Activated T-cell treated with anti-CD3 and anti-CD28 coated beads, Interleukin-2, amount 50 U/mL, for 24 hours (primary cell): Measurements from ENCODE around the gene DMGDH.

ENCODE experiments used
- DNase-seq: peaks from one replicate; pipeline ENCODE4 v3.0.0-alpha.2; 2020
- H3K27ac Mint-ChIP-seq: 2 replicates; pipeline ENCODE4 v1.8.0; 2020; ENCODE audit warnings: mild to moderate bottlenecking, mixed read lengths
- H3K27me3 Mint-ChIP-seq: 2 replicates; pipeline ENCODE4 v1.8.0; 2020; ENCODE audit warnings: mixed read lengths
- H3K36me3 Mint-ChIP-seq: 2 replicates; pipeline ENCODE4 v1.8.0; 2020; ENCODE audit warnings: low read depth, mixed read lengths
- H3K4me1 Mint-ChIP-seq: 2 replicates; pipeline ENCODE4 v1.8.0; 2020; ENCODE audit warnings: low read depth, mixed read lengths
- H3K4me3 Mint-ChIP-seq: 2 replicates; pipeline ENCODE4 v1.8.0; 2020; ENCODE audit warnings: mild to moderate bottlenecking, moderate library complexity, mixed read lengths
- H3K9me3 Mint-ChIP-seq: 2 replicates; pipeline ENCODE4 v1.8.0; 2020; ENCODE audit warnings: mixed read lengths

DMGDH gene

DNA sequence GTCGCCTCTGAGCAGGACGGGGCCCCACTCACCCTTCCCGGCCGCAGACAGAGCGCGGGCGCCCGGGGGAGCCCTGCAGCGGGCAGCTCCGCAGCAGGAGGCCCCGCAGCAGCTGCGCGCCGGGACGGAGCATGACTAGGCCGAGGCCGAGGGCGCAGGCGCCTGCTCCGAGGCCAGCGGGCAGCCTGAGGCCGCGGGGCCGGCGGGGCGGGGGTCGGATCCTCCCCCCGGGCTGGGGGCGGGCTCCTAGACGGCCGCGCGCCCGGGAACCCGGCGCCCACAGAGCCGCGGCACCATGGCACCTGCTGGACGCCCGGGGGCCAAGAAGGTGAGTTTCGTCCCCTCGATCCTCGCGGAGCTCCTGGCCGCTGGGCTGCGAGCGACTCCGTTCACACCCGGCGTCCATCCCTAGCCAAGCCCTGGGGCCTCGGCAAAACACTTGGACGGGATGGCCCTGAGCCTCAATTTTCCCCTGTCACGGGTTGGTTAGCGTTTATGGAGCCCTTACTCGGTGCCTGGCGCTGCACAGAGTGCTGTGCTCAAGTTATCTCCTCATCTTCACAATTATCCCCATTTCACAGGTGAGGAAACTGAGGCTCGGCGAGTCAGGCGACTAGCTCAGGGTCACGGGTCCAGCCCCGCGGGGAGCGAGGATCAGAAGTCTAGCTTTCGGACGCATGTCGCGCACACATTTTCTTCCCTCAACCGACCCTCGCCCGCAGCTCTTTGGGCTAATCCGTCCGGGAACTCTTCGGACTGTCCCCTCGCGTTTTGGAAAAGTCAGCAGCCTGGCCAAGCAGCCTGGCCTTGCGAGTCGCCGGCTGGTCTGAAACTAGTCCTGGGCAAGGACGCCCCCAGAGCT is at the start of gene DMGDH, which contains the start of gene BHMT2:
DMGDH (minus strand) TSS at position 187 of the 862 bp plus-strand sequence; CDS start at position 133, 54 bp downstream.
BHMT2 (plus strand) TSS at position 280 of the 862 bp plus-strand sequence; CDS start at position 296, 16 bp downstream.
- peaks cover 58% of the 10 kb centered on the region for H3K27me3 Mint-ChIP-seq
- H3K4me3 Mint-ChIP-seq, result no peak within 1 kb of the TSS
- H3K4me1 Mint-ChIP-seq, result peaks cover 6% of the 10 kb centered on the region
- no peak for DNase-seq
- no peaks in the 10 kb centered on the region for H3K36me3 Mint-ChIP-seq
- no peaks in the 10 kb centered on the region for H3K9me3 Mint-ChIP-seq
- H3K27ac Mint-ChIP-seq, result no peak within 1 kb of the TSS

DNA sequence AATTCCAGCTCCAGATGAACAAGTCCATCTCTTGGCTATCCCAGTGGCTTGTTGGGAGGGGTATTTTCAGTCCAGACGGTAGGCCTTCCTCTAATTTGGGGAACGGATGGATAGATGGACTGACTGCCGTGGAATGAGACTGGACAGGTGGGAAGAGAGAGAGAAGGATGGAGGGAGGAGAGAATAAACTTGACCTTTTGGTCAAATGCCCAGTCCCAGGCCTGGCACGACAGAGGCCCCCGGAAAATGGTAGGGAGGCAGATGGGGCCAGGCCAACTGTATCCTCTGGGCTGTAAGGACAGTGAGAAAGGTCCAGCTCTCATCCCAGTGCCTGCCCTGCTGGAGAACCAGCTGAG is 43.2 kb upstream of the DMGDH start:
- DNase-seq, result no peak
- H3K27ac Mint-ChIP-seq, result no peak overlapping the region
- H3K4me1 Mint-ChIP-seq, result no peaks in the 10 kb centered on the region
- no peaks in the 10 kb centered on the region for H3K36me3 Mint-ChIP-seq
- no peaks in the 10 kb centered on the region for H3K9me3 Mint-ChIP-seq
- no peak overlapping the region for H3K4me3 Mint-ChIP-seq
- peaks cover 67% of the 10 kb centered on the region for H3K27me3 Mint-ChIP-seq

DNA sequence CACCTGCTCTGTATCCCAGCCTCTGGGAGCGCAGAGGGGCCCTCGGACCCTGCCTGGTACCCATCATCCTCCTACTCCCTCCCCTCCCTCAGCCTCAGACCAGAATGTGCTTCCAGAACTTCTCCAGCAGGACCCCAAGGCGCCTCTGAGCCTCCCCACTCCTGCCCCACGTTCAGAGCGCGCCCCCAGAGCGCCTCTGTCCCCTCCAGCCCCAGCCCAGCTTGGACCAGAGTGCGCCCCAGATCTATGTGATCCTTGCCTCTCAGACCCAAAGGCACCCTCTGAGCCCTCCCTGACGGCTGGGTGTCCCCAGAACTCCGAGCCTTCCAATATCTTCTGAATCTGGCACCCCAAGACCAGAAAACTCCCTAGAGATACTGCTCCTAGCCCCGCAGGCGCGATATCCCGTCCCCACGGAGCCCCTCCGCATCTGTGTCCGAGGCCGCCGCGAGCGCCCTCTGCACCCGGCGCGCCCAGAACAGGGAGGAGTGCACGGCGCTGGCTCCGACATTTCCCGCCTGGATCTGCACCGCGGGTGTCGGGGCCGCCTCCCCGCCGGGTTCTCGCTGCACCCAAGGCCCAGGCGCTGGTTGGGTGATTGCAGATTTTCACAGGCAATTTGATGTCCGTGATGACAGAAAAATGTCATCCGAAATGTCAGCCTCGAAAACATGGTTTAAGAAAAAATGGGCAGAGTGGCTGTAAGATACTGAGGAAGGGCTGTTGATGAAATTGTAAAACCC is 42.7 kb upstream of the DMGDH start:
- peaks cover 72% of the 10 kb centered on the region for H3K27me3 Mint-ChIP-seq
- H3K9me3 Mint-ChIP-seq, result no peaks in the 10 kb centered on the region
- H3K36me3 Mint-ChIP-seq, result no peaks in the 10 kb centered on the region

DNA sequence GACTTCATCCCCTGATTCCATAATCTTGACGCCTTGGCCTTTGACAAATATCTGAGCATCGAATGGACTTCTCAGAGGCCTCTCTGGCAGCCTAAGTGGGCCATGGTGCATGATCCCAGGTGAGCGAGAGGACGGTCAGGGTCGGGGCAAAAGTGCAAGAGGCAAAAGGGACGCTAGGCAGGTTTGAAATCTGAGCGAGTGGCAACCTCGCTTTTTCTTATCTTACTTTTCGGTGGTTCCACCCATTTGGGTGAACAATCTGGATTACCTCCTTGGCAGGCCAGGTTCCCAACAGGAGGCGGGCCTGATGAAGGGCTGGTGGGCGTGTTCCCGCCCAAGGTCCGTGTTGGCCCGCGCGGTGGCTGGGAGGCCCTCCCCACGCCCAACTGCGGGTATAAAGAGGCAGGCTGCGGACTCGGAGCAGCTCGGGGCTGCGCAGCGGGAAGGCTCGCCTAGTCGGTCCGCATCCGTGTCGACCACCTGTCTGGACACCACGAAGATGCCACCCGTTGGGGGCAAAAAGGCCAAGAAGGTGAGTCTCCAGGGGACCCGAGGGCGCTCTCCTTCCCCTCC is 42.0 kb upstream of the DMGDH start, which contains the start of gene BHMT:
BHMT (plus strand) TSS at position 423 of the 573 bp plus-strand sequence; CDS start at position 500, 77 bp downstream.
- Mint-ChIP-seq H3K9me3 (no peaks in the 10 kb centered on the region), H3K4me1 (no peaks in the 10 kb centered on the region), H3K4me3 (no peak within 1 kb of the TSS), H3K27ac (no peak within 1 kb of the TSS), H3K36me3 (no peaks in the 10 kb centered on the region), H3K27me3 (peaks cover 79% of the 10 kb centered on the region)
- no peak for DNase-seq

More for the DNA sequence above, 42.7 kb upstream of the DMGDH start:
- H3K27ac Mint-ChIP-seq, result no peak overlapping the region
- no peak overlapping the region for H3K4me3 Mint-ChIP-seq
- no peaks in the 10 kb centered on the region for H3K4me1 Mint-ChIP-seq
- no peak for DNase-seq

DNA sequence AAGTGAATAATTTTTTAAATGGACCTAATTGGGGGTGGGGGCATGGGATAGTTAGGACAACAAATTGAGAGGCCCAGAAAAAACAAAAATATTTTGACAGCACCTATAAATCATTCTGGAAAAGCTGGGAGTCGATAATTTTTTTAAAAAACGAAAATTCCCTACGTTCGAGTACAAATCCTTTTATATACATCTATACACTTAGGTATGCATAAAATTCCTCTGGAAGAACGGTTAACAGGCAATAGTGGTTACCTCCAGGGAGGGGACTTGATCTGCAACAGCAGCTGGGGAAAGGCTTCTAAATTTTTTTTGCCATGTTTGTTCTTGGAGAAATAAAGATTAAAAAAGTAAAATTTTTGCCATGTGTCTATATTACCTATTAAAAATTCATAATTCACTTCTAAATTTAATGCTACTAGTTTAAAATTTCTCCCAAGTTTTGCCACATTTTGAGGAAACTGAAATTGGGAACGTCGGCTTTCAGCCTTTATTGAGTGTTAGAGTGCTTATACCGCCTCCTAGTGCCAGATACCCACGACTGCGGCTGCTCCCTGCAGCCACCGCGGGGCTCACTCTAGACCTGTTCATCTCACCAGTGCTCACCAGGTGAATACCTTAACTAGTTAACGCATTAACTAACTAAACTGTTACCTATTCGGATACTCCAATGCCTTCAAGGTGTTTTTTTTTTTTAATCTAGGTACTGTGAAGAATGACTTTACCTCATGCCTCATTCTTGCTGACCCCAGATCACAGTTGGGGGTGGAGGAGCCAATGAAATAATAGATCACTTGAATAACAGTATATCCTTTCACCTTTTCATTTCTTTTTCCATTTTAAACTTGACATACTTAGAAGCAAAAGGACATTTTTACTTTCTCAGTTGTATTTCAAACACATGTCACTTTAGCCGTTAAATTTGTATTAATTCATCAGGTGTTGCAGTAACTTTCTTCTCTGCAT is 40.3 kb upstream of the DMGDH start:
- H3K27ac Mint-ChIP-seq, result no peak overlapping the region
- no peaks in the 10 kb centered on the region for H3K9me3 Mint-ChIP-seq
- DNase-seq, result peak; percentile 47
- H3K36me3 Mint-ChIP-seq, result no peaks in the 10 kb centered on the region
- H3K4me3 Mint-ChIP-seq, result no peak overlapping the region
- H3K27me3 Mint-ChIP-seq, result peaks cover 83% of the 10 kb centered on the region
- H3K4me1 Mint-ChIP-seq, result no peaks in the 10 kb centered on the region

DNA sequence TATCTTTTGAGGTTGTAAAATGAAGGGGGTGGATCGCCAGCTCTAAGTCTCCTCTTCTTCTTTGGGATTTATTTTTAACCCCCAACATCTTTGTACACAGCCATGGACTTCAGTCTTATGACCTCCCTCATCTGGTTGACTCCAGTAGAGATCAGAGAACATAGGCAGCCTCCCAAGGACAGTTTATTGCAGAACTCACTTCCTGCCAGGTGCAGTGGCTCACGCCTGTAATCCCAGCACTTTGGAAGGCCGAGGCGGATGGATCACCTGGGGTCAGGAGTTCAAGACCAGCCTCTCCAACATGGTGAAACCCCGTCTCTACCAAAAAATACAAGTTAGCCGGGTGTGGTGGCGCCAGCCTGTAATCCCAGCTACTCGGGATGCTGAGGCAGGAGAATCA is 39.3 kb upstream of the DMGDH start:
- Mint-ChIP-seq H3K27me3 (peaks cover 83% of the 10 kb centered on the region), H3K36me3 (no peaks in the 10 kb centered on the region), H3K4me1 (no peaks in the 10 kb centered on the region), H3K4me3 (no peak overlapping the region), H3K27ac (no peak overlapping the region), H3K9me3 (no peaks in the 10 kb centered on the region)
- no peak for DNase-seq

DNA sequence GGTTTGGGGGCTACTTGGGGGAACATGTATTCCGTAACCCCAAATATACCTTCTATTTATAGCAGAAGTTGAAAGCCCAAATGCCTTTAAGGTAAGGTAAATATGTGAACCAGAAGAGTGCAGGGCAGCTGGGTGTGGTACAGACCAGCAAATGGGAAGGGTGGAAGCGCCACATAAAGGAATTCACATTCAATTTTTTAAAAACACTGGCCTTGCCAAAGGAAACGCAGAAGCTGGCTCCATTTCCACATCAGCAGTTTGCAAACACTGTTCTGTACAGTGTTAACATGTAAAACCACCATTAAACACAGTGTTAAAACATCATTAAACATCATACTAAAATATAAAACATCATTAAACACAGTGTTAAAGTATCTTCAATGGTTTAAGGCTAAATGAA is 38.6 kb upstream of the DMGDH start:
- H3K27ac Mint-ChIP-seq, result no peak overlapping the region
- no peak for DNase-seq
- H3K36me3 Mint-ChIP-seq, result no peaks in the 10 kb centered on the region
- H3K4me1 Mint-ChIP-seq, result no peaks in the 10 kb centered on the region
- H3K4me3 Mint-ChIP-seq, result no peak overlapping the region
- no peaks in the 10 kb centered on the region for H3K9me3 Mint-ChIP-seq
- H3K27me3 Mint-ChIP-seq, result peaks cover 78% of the 10 kb centered on the region

DNA sequence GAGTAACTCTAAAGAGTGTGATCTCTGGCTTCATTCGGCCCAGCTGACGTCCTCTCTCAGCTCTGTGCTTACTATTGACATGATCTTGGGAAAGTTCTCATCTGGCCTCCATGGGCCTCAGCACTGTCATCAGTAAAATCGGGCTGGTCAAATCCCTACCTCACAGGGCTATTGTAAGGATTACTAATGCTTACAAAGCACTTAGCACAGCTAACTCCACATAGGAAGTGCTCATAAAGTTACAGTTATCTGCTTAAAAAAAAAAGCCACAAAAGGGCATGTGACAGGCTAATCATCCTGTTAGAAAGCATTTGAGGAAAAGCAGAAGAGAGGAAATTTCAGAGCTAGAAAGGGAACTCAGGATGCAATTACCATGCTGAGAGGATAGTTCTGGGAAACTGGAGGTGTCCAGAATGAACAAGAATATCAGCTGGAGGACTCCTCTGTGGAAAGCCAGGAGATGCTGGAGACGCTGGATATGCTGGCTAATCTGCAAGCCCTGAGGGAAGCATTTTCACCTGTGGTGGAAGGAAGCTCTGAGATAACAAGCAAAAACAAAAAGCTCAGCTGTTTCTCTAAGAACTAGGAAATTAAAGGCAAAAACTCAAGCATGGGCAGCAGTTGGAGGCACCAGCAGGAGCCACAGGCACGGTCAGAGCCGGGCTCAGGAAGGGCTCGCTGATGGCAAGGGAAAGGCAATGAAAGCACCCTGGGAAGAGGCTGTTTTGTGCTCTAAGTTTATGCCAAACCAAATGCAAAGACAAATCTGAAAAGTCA is 37.7 kb upstream of the DMGDH start:
- Mint-ChIP-seq H3K27ac (no peak overlapping the region), H3K27me3 (peaks cover 75% of the 10 kb centered on the region), H3K36me3 (no peaks in the 10 kb centered on the region), H3K4me3 (no peak overlapping the region), H3K9me3 (no peaks in the 10 kb centered on the region), H3K4me1 (no peaks in the 10 kb centered on the region)
- DNase-seq, result no peak

DNA sequence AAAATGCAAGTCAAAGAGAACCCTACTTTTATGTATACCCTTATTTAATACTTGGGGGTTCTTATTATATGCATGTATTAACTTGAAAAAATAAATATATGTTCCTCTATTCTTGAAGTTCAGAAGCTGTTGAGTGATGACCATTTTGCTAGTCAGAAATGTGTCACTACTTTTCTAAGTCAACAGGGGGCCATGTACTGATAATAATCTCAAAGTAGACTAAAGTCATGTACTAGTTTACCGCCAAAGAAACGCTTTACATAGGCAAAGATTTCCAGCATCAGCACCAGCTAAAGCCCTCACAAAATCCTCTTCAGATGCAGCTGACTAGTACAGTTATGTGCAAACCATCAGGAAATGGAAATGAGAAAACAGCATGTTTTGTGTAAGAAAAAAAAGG is 36.4 kb upstream of the DMGDH start:
- Mint-ChIP-seq H3K27me3 (peaks cover 68% of the 10 kb centered on the region), H3K27ac (no peak overlapping the region), H3K4me3 (no peak overlapping the region), H3K4me1 (no peaks in the 10 kb centered on the region), H3K9me3 (no peaks in the 10 kb centered on the region), H3K36me3 (no peaks in the 10 kb centered on the region)
- DNase-seq, result no peak

DNA sequence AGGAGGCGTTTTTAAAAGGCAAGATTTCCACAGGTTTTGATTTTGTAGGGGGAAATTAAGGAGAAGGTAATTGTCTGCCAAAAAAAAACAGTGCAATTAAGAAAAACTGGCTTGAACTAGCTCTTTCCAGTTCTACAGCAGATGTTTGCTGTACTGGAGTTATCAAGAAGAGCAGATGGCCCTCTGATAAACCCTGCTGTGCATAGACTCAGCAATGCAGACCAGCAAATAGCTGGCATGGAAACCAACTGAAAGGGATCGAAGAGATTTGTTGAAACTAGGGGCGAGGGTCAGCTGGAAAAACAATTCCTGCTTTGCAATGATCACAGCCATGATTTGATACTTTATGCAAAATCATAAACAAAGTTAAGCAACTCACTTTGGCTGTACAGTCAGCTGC is 24.3 kb upstream of the DMGDH start:
- DNase-seq, result no peak
- H3K36me3 Mint-ChIP-seq, result no peaks in the 10 kb centered on the region

DNA sequence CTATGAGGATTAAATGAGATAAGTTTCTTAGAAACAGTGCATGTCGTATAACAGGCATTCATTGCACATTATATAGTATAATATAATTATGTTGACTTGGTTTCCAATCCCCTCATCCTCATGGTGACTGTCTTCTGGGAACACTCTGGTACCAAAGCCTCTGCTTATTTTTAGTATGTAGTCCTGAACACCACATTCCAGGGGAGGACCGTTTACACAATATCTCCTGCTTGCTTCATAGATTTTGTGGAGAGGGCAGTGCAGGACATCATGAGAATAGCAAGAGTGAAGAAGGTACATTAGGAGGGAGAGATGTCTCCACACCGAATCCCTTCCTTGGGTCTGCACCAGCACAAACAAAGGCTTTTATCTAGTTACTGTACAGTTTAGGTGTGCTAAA is 21.6 kb upstream of the DMGDH start:
- Mint-ChIP-seq H3K27me3 (peaks cover 10% of the 10 kb centered on the region), H3K9me3 (no peaks in the 10 kb centered on the region), H3K27ac (no peak overlapping the region), H3K4me3 (no peak overlapping the region), H3K4me1 (no peaks in the 10 kb centered on the region), H3K36me3 (no peaks in the 10 kb centered on the region)
- DNase-seq, result no peak

More for the DNA sequence above, 24.3 kb upstream of the DMGDH start:
- no peaks in the 10 kb centered on the region for H3K9me3 Mint-ChIP-seq
- H3K4me3 Mint-ChIP-seq, result no peak overlapping the region
- no peak overlapping the region for H3K27ac Mint-ChIP-seq
- no peaks in the 10 kb centered on the region for H3K4me1 Mint-ChIP-seq
- peaks cover 10% of the 10 kb centered on the region for H3K27me3 Mint-ChIP-seq

DNA sequence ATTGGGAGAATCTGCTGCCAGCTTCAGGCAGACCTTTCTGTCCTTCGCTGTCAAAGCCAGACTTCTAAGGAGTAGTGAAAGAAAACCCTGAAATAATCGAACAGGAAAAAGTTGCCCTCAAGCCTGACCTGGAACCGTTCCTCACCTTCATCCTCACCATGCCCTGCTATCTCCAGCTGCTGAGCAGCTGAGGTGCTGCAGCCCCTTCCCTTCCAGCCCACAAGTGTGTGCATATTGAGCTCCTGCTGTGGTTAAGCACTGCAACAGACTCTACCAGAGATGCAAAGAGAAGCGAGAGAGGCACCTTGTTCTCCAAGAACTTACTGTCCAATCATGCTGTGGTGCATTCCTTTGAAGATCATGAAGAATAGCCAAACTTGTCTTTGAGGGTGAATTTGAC is 19.0 kb upstream of the DMGDH start:
- Mint-ChIP-seq H3K4me3 (no peak overlapping the region), H3K9me3 (no peaks in the 10 kb centered on the region), H3K27me3 (peaks cover 5% of the 10 kb centered on the region), H3K4me1 (no peaks in the 10 kb centered on the region), H3K27ac (no peak overlapping the region), H3K36me3 (no peaks in the 10 kb centered on the region)
- DNase-seq, result no peak

DNA sequence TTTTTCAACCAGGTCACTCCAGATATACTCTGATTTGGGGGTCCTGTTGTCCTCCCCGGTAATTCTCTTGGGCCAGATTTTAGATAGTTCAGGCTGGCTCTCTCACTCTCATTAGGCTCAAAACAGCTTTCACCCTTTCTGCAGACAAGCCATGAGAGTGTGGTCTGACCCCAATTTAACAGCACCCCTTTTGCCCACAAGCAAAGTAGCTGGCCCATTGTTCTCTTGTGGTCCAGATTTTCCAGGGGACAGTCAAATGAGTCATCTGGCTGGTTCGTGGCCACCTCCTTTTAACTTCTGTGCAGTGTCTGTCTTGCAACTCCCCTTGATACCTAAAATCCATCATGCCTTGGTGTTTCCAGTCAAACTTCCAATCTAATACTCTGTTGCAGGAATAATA is 16.6 kb upstream of the DMGDH start:
- Mint-ChIP-seq H3K27me3 (no peaks in the 10 kb centered on the region), H3K27ac (no peak overlapping the region), H3K36me3 (no peaks in the 10 kb centered on the region), H3K4me3 (no peak overlapping the region), H3K9me3 (no peaks in the 10 kb centered on the region), H3K4me1 (no peaks in the 10 kb centered on the region)
- no peak for DNase-seq
